Measurements from ENCODE around the gene OR9A2. TPM values are rescaled to one million over a fixed set of nuclear protein-coding genes. Genes with fewer than 3 reads are reported as not detected.

Gene OR9A2
- total and polyA plus RNA-seq, 11 donors, result 0.29 TPM; not detected in 10

DNA sequence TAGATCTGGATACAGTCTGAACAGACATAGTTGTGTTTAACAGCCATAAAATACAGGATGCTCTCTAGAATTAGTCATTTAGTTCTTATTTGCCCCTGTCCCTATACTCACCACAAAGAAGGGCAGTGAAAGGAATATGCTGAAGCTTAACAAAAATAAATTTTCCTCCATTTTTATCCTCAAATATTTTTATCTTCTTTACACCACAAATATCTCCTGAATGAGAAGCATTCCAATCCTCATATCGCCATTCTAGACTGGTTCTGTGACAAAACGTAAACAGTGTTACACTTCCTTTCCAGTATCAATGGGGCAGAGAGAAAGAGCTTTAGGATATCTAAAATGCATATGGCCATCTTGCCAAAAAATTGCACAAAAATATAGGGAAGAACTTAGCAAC, 1.6 kb downstream of the OR9A2 start:
- H3K36me3 ChIP-seq, result no peaks in the 10 kb centered on the region
- ATAC-seq (no peak), DNase-seq (no peak)
- intact Hi-C loops (cut with DNase I), result no loop called here
- no peaks in the 10 kb centered on the region for H3K9me3 ChIP-seq
- no peak overlapping the region for H3K27ac ChIP-seq
- TF ChIP-seq POLR2A (IDR thresholded peaks at IDR 0.05), result no peak
- TF ChIP-seq, protein P1, sequence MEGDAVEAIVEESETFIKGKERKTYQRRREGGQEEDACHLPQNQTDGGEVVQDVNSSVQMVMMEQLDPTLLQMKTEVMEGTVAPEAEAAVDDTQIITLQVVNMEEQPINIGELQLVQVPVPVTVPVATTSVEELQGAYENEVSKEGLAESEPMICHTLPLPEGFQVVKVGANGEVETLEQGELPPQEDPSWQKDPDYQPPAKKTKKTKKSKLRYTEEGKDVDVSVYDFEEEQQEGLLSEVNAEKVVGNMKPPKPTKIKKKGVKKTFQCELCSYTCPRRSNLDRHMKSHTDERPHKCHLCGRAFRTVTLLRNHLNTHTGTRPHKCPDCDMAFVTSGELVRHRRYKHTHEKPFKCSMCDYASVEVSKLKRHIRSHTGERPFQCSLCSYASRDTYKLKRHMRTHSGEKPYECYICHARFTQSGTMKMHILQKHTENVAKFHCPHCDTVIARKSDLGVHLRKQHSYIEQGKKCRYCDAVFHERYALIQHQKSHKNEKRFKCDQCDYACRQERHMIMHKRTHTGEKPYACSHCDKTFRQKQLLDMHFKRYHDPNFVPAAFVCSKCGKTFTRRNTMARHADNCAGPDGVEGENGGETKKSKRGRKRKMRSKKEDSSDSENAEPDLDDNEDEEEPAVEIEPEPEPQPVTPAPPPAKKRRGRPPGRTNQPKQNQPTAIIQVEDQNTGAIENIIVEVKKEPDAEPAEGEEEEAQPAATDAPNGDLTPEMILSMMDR (IDR thresholded peaks at IDR 0.05), result no peak
- no peak overlapping the region for H3K4me3 ChIP-seq
- 71 to 81% (median 76%) methylated on average over 2 of the region's 2 CpGs for WGBS, 4 donors
- no peaks in the 10 kb centered on the region for H3K27me3 ChIP-seq
- no peaks in the 10 kb centered on the region for H3K4me1 ChIP-seq

DNA sequence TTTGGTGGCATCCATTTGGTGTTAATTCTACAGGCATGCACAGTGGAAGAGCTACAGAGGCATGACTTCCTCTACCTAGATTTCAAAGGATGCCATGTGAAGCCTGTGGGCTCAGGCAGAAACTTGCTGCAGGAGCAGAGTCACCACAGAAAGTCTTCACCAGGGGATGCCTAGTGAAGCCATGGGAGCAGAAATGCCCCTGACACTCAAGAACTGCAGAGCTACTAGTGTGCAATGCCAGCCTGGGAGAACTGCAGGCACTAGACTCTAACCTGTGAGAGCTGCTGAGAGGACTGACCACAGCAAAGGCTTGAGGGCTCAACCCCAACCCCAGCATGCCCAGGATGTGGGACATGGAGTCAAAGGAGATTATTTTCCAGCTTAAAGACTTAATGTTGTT, 3.9 kb downstream of the OR9A2 start:
- H3K27me3 ChIP-seq, result no peaks in the 10 kb centered on the region
- intact Hi-C loops (cut with DNase I), result no loop called here
- no peak for TF ChIP-seq POLR2A (IDR thresholded peaks at IDR 0.05)
- TF ChIP-seq, protein P1 (IDR thresholded peaks at IDR 0.05), result no peak

DNA sequence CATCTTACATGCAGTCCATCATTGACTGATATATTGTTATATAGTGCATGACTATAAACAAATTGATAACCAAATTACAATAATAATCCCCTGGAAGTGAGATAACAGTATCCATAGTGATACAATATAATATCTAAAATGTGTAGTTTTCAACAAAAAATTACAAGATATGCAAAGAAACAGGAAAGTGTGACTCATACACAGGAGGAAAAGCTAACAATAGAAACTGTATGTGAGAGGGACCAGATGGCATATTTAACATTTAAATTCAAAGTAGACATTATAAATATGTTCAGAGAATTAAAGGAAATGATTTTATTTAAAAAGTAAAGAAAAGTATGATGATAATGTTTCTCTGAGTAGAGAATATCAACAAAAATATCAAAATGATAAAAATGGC, 8.0 kb downstream of the OR9A2 start:
- DNase-seq, result no peak
- TF ChIP-seq, protein P1 (IDR thresholded peaks at IDR 0.05), result no peak
- TF ChIP-seq POLR2A (IDR thresholded peaks at IDR 0.05), result no peak
- intact Hi-C loops (cut with DNase I), result no loop called here
- no peak overlapping the region for H3K4me3 ChIP-seq
- H3K4me1 ChIP-seq, result peaks cover 0 to 2% (median 0%) of the 10 kb centered on the region in 12 donors
- no peak overlapping the region for H3K27ac ChIP-seq
- no peak for ATAC-seq
- H3K9me3 ChIP-seq, result peaks cover 0 to 9% (median 0%) of the 10 kb centered on the region in 12 donors
- no peaks in the 10 kb centered on the region for H3K36me3 ChIP-seq
- H3K27me3 ChIP-seq, result no peaks in the 10 kb centered on the region

More for the DNA sequence above, 3.9 kb downstream of the OR9A2 start:
- ATAC-seq (no peak), DNase-seq (no peak)
- no peaks in the 10 kb centered on the region for H3K36me3 ChIP-seq
- H3K27ac ChIP-seq, result no peak overlapping the region
- H3K4me3 ChIP-seq, result no peak overlapping the region
- H3K9me3 ChIP-seq, result peaks cover 0 to 9% (median 0%) of the 10 kb centered on the region in 12 donors
- no peaks in the 10 kb centered on the region for H3K4me1 ChIP-seq

DNA sequence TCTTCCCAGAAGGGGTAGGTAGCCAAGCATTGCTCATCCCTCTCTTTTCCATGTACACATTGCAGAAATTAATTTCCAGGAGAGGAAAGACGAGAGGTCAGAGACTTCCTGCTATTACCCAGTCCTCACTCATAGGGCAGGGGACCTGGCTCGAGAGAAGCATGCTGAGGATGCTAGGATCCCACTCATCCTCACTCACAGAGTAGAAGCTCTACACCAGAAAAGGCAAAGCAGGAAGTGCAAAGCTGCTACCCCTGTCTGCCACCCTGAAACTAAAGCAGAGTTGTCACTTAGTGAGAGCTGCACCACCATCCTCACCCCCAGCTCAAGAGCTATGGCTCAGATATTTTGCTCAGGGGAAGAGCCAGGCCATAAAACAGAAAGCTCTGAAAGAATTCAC, 9.9 kb downstream of the OR9A2 start:
- DNase-seq (no peak), ATAC-seq (no peak)
- TF ChIP-seq POLR2A (IDR thresholded peaks at IDR 0.05), result no peak
- TF ChIP-seq, protein P1 (IDR thresholded peaks at IDR 0.05), result no peak
- H3K36me3 ChIP-seq, result no peaks in the 10 kb centered on the region
- H3K27me3 ChIP-seq, result no peaks in the 10 kb centered on the region
- H3K4me1 ChIP-seq, result peaks cover 0 to 9% (median 0%) of the 10 kb centered on the region in 12 donors
- WGBS, 4 donors, result 68 to 87% (median 72%) methylated on average over 2 of the region's 2 CpGs
- no peak overlapping the region for H3K4me3 ChIP-seq
- H3K9me3 ChIP-seq, result peaks cover 0 to 9% (median 0%) of the 10 kb centered on the region in 12 donors
- intact Hi-C loops (cut with DNase I), result no loop called here
- H3K27ac ChIP-seq, result no peak overlapping the region

All from heart left ventricle (tissue), 16 donors.